SK-N-SH (cell line): ENCODE results near the gene SPACDR. TPM values are rescaled to one million over a fixed set of nuclear protein-coding genes. Genes with fewer than 3 reads are reported as not detected.

Source experiments
- CTCF ChIA-PET: fragments of 300-600, 350-600 bp; formaldehyde crosslinking; extraction: SDS; loops from one replicate; lab custom pipeline; 2021; lab: Yijun Ruan, JAX
- POLR2A ChIA-PET: fragments of 350-600 bp; sonication (Branson Sonifier 250); formaldehyde crosslinking; extraction: SDS; loops from one replicate; lab custom pipeline; 2020; ENCODE audit warnings: antibody characterized with exemption, inconsistent platforms; lab: Yijun Ruan, JAX
- DNase-seq: peaks from one replicate; pipeline ENCODE4 v3.0.0; 2012
- H2AFZ ChIP-seq: fragments of 200-600 bp; sonication (generic); 2 replicates; pipeline ENCODE4 v1.8.1; 2016; ENCODE audit warnings: antibody characterized with exemption, mild to moderate bottlenecking, low read depth
- H3F3A ChIP-seq: fragments of 200-600 bp; sonication (generic); replicated peaks from 2 replicates; pipeline ENCODE3; 2016; ENCODE audit warnings: antibody characterized with exemption, mild to moderate bottlenecking; ENCODE audit not compliant: insufficient read depth
- H3K27ac ChIP-seq, 2 experiments: fragments of 200-500 bp in 1 of 2; fragments of 200-600 bp in 1 of 2; sonication (Bioruptor generic) in 1 of 2; sonication (generic), shearing (Covaris generic) in 1 of 2; 2 replicates each; pipeline versions ENCODE4 v1.5.1 to v1.6.1; 2014 to 2016; ENCODE audit warnings: low read depth in 2 of 2, inconsistent platforms in 1 of 2, low read length in 1 of 2, mild to moderate bottlenecking in 1 of 2, mixed read lengths in 1 of 2
- H3K27me3 ChIP-seq: fragments of 200-600 bp; sonication (generic), shearing (Covaris generic); 2 replicates; pipeline ENCODE4 v1.6.1; 2016; ENCODE audit warnings: mixed run types; ENCODE audit not compliant: insufficient read depth
- H3K36me3 ChIP-seq, 2 experiments: fragments of 200-500 bp in 1 of 2; fragments of 200-600 bp in 1 of 2; sonication (Bioruptor generic) in 1 of 2; sonication (generic) in 1 of 2; replicated peaks in 1 of 2; 2 replicates each; pipeline versions ENCODE3 to v1.5.1; 2014 to 2016; ENCODE audit warnings: low read length in 1 of 2, mild to moderate bottlenecking in 1 of 2; ENCODE audit not compliant: insufficient read depth in 2 of 2, control insufficient read depth in 1 of 2
- H3K4me1 ChIP-seq, 2 experiments: fragments of 200-500 bp in 1 of 2; fragments of 200-600 bp in 1 of 2; sonication (Bioruptor generic) in 1 of 2; sonication (generic), shearing (Covaris generic) in 1 of 2; 2 replicates each; pipeline versions ENCODE4 v1.5.1 to v1.6.1; 2014 to 2016; ENCODE audit warnings: low read depth in 1 of 2, low read length in 1 of 2, mixed run types in 1 of 2; ENCODE audit not compliant: insufficient read depth in 2 of 2, control insufficient read depth in 1 of 2
- H3K4me2 ChIP-seq: fragments of 200-600 bp; sonication (generic), shearing (Covaris generic); 2 replicates; pipeline ENCODE4 v1.6.1; 2017; ENCODE audit warnings: mixed run types
- H3K4me3 ChIP-seq, 2 experiments: fragments of 200-500 bp in 1 of 2; fragments of 200-600 bp in 1 of 2; sonication (Bioruptor generic) in 1 of 2; sonication (generic), shearing (Covaris generic) in 1 of 2; 2 replicates each; pipeline versions ENCODE4 v1.5.1 to v1.8.1; 2014 to 2016; ENCODE audit warnings: low read depth in 2 of 2, inconsistent platforms in 1 of 2, low read length in 1 of 2, mild to moderate bottlenecking in 1 of 2, mixed read lengths in 1 of 2, moderate library complexity in 1 of 2
- H3K79me2 ChIP-seq: fragments of 200-600 bp; sonication (generic); 2 replicates; pipeline ENCODE4 v1.8.1; 2017; ENCODE audit warnings: mild to moderate bottlenecking; ENCODE audit not compliant: insufficient read depth
- H3K9ac ChIP-seq: fragments of 200-600 bp; sonication (generic); 2 replicates; pipeline ENCODE4 v1.6.1; 2017; ENCODE audit warnings: mixed run types
- H3K9me2 ChIP-seq: fragments of 200-600 bp; sonication (generic); 2 replicates; pipeline ENCODE4 v1.6.1; 2017; ENCODE audit warnings: mixed run types
- H3K9me3 ChIP-seq: fragments of 200-600 bp; sonication (generic); 2 replicates; pipeline ENCODE4 v1.6.1; 2017; ENCODE audit warnings: mixed run types, mild to moderate bottlenecking, moderate library complexity
- H4K20me1 ChIP-seq: fragments of 200-600 bp; sonication (generic); 2 replicates; pipeline ENCODE4 v1.6.1; 2017; ENCODE audit warnings: mild to moderate bottlenecking, mixed run types; ENCODE audit not compliant: insufficient read depth
- CHD2 ChIP-seq: fragments of 150-350 bp; IDR thresholded peaks from 2 replicates; pipeline ENCODE4 v1.6.1; 2018; ENCODE audit warnings: low read length; ENCODE audit not compliant: partially characterized antibody
- ELF1 ChIP-seq: IDR thresholded peaks from 2 replicates; pipeline ENCODE4 v1.4.0; 2012
- JUND ChIP-seq: IDR thresholded peaks from 2 replicates; pipeline ENCODE4 v1.4.0; 2012
- MXI1 ChIP-seq: IDR thresholded peaks from 2 replicates; pipeline ENCODE4 v1.6.1; 2012; ENCODE audit warnings: mild to moderate bottlenecking, low read depth, low read length, improper control_type of control experiment
- RXRA ChIP-seq: IDR thresholded peaks from 2 replicates; pipeline ENCODE4 v1.4.0; 2012; ENCODE audit warnings: low read depth, mild to moderate bottlenecking, borderline replicate concordance
- SMC3 ChIP-seq: IDR thresholded peaks from 2 replicates; pipeline ENCODE4 v1.6.1; 2012; ENCODE audit warnings: low read depth, low read length, improper control_type of control experiment
- YY1 ChIP-seq: IDR thresholded peaks from 2 replicates; pipeline ENCODE4 v1.4.0; 2012; ENCODE audit warnings: low read depth, mild to moderate bottlenecking
- WGBS: methylation state at CpG from one replicate; pipeline ENCODE4 v1.1.6; 2017; ENCODE audit warnings: low lambda C conversion rate; 5-methylcytosine and 5-hydroxymethylcytosine counted together
- polyA plus RNA-seq, 3 experiments: library from polyadenylated mRNA; depleted of rRNA; stranded (reverse); fragments of >200 nt; gene quantifications; 2 replicates each; pipeline ENCODE4 v1.2.3, GENCODE V29; 2012
- TF ChIP-seq, protein P1 (sequence below): IDR thresholded peaks from 2 replicates; pipeline ENCODE4 v1.4.0; 2012; ENCODE audit warnings: low read depth
- TF ChIP-seq, protein P2 (sequence below): IDR thresholded peaks from 2 replicates; pipeline ENCODE4 v1.6.1; 2012; ENCODE audit warnings: mild to moderate bottlenecking, low read depth, low read length, moderate library complexity
- TF ChIP-seq, protein P3 (sequence below): IDR thresholded peaks from 2 replicates; pipeline ENCODE4 v1.4.0; 2012; ENCODE audit warnings: low read depth, borderline replicate concordance

The SPACDR gene
- polyA plus RNA-seq, 1 of the 3 experiments (the other 2 are of a cell fraction), result 1.5 TPM

DNA sequence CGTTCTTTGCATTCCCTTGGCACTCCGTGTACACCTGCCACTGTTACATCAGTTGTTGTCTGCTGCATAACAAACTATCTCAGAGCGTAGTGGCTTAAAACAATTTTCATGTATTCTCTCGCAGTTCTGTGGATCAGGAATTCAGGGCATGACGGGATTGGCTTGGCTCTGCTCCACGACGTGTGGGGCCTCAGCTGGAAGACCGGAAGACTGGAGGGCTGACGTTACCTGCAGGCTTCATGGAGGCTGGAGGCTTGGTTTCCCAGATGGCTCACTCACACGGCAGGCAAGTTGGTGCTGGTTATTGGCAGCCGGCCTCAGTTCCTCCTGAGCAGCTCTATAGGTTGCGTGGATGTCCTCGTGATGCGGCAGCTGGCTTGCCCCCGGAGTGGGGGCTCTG, 45.2 kb upstream of the SPACDR start:
- Histone ChIP-seq H3K27ac (no peak overlapping the region), H3K9me2 (no peaks in the 10 kb centered on the region), H4K20me1 (no peaks in the 10 kb centered on the region), H3K4me1 (no peaks in the 10 kb centered on the region), H3K4me2 (no peak overlapping the region), H3K9ac (no peak overlapping the region), H3F3A (no peaks in the 10 kb centered on the region), H3K4me3 (no peak overlapping the region), H3K27me3 (no peaks in the 10 kb centered on the region), H3K36me3 (no peaks in the 10 kb centered on the region), H3K79me2 (no peaks in the 10 kb centered on the region), H2AFZ (no peak overlapping the region), H3K9me3 (no peaks in the 10 kb centered on the region)
- ChIA-PET CTCF (interaction anchor here (1.0 kb wide), 1 partner anchor 27 kb away, joined by 4 read pairs; no protein-coding TSS in a partner anchor), POLR2A (no interaction called here)
- 81% methylated on average over 15 of the region's 15 CpGs for WGBS
- DNase-seq, result no peak
- TF ChIP-seq, protein P1, sequence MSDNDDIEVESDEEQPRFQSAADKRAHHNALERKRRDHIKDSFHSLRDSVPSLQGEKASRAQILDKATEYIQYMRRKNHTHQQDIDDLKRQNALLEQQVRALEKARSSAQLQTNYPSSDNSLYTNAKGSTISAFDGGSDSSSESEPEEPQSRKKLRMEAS, result no peak
- TF ChIP-seq JUND (no peak), ELF1 (no peak), YY1 (no peak), CHD2 (no peak), MXI1 (no peak)
- TF ChIP-seq, protein P2, sequence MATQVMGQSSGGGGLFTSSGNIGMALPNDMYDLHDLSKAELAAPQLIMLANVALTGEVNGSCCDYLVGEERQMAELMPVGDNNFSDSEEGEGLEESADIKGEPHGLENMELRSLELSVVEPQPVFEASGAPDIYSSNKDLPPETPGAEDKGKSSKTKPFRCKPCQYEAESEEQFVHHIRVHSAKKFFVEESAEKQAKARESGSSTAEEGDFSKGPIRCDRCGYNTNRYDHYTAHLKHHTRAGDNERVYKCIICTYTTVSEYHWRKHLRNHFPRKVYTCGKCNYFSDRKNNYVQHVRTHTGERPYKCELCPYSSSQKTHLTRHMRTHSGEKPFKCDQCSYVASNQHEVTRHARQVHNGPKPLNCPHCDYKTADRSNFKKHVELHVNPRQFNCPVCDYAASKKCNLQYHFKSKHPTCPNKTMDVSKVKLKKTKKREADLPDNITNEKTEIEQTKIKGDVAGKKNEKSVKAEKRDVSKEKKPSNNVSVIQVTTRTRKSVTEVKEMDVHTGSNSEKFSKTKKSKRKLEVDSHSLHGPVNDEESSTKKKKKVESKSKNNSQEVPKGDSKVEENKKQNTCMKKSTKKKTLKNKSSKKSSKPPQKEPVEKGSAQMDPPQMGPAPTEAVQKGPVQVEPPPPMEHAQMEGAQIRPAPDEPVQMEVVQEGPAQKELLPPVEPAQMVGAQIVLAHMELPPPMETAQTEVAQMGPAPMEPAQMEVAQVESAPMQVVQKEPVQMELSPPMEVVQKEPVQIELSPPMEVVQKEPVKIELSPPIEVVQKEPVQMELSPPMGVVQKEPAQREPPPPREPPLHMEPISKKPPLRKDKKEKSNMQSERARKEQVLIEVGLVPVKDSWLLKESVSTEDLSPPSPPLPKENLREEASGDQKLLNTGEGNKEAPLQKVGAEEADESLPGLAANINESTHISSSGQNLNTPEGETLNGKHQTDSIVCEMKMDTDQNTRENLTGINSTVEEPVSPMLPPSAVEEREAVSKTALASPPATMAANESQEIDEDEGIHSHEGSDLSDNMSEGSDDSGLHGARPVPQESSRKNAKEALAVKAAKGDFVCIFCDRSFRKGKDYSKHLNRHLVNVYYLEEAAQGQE, result no peak
- TF ChIP-seq, protein P3, sequence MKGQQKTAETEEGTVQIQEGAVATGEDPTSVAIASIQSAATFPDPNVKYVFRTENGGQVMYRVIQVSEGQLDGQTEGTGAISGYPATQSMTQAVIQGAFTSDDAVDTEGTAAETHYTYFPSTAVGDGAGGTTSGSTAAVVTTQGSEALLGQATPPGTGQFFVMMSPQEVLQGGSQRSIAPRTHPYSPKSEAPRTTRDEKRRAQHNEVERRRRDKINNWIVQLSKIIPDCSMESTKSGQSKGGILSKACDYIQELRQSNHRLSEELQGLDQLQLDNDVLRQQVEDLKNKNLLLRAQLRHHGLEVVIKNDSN, result no peak

DNA sequence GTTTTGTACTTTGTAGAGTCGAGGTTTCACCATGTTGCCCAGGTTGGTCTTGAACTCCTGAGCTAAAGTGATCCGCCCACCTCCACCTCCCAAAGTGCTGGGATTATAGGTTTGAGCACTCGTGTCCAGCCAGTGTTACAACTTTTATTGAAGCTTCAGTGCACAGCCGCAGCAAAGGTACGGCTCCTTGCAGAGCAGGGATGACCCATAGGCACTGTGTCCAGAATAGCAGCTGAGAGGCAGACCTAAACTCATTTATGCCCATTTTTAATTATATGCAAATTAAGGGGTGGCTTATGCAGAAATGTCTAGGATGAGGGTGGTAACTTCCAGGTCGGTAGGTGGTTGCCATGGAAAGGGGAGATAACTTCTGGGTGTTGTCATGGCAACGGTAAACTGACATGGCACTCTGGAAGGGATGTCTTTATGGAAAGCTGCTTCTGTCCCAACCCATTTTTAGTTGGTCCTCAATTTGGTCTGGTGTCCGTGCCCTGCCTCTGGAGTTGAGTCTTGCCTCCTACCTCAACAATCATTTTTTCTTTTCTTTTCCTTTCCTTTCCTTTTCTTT, 42.4 kb upstream of the SPACDR start:
- no peak for TF ChIP-seq RXRA
- TF ChIP-seq SMC3, result no peak

More for the DNA sequence above, 42.4 kb upstream of the SPACDR start:
- Histone ChIP-seq H3K9me2 (no peaks in the 10 kb centered on the region), H3K36me3 (no peaks in the 10 kb centered on the region), H3K4me2 (no peak overlapping the region), H3K79me2 (no peaks in the 10 kb centered on the region), H3K9ac (no peak overlapping the region), H3K4me1 (no peaks in the 10 kb centered on the region; a peak in 1 of 4 replicates), H3F3A (no peaks in the 10 kb centered on the region), H3K27ac (no peak overlapping the region), H4K20me1 (no peaks in the 10 kb centered on the region), H3K27me3 (no peaks in the 10 kb centered on the region), H2AFZ (no peak overlapping the region), H3K9me3 (no peaks in the 10 kb centered on the region), H3K4me3 (no peak overlapping the region)
- DNase-seq, result peak; percentile 41
- 52% methylated on average over 8 of the region's 8 CpGs for WGBS
- POLR2A ChIA-PET, result interaction anchor here (0.8 kb wide), 1 partner anchor 23 kb away, joined by 3 read pairs; the partner anchor contains the start of gene NYAP1
- CTCF ChIA-PET, result interaction anchor here (0.8 to 1.9 kb wide), 5 partner anchors 9 to 54 kb away, joined by 3 to 7 read pairs (median 4); partner anchors contain the start of gene NYAP1
